ENCODE data around the gene ERAP2. TPM values are rescaled to one million over a fixed set of nuclear protein-coding genes. Genes with fewer than 3 reads are reported as not detected.

ERAP2 gene
- total RNA-seq, 2 experiments from 2014 or later, result 19.5 to 29.3 TPM

GRCh38 chr5:96952118-96952750 lies 75.9 kb downstream of the ERAP2 start:
- intact Hi-C loops (cut with micrococcal nuclease; ENCODE audit: unreplicated experiment), result no loop called here
- no peak for DNase-seq (ENCODE audit: low spot score)
- CTCF ChIA-PET (ENCODE audit: unreplicated experiment), result no interaction called here
- Histone ChIP-seq H3K9me3 (ENCODE audit: low read length) (peaks cover 17% of the 10 kb centered on the region), H3K36me3 (ENCODE audit: insufficient read depth, low read length) (peaks cover 32% of the 10 kb centered on the region), H3K9me2 (ENCODE audit: insufficient read depth, low read length) (no peaks in the 10 kb centered on the region), H3K4me3 (ENCODE audit: low read depth, low read length, poor library complexity, severe bottlenecking) (no peak overlapping the region), H3K4me2 (ENCODE audit: low read length) (peak overlapping the region; percentile 52; the same call in 1 of the 2 replicates), H2AFZ (ENCODE audit: low read length) (no peak overlapping the region), H3K4me1 (ENCODE audit: insufficient read depth, low read length, poor library complexity, severe bottlenecking) (peaks cover 44% of the 10 kb centered on the region), H4K20me1 (ENCODE audit: insufficient read depth, low read length) (no peaks in the 10 kb centered on the region), H3K79me2 (ENCODE audit: insufficient read depth, low read depth, low read length) (peaks cover 94% of the 10 kb centered on the region), H3K27ac (ENCODE audit: low read depth, low read length, poor library complexity, severe bottlenecking) (no peak overlapping the region)
- no TSS peak for BruUV-seq (replicated peaks)
- POLR2A ChIA-PET, result interaction anchor here (0.6 to 1.2 kb wide), 5 partner anchors 9 to 80 kb away, joined by 3 to 5 read pairs (median 4); no protein-coding TSS in a partner anchor
- TF ChIP-seq EZH2phosphoT487 (IDR thresholded peaks at IDR 0.05; ENCODE audit: borderline replicate concordance, low read depth, low read length) (no peak), CTCF (conservative IDR thresholded peaks at IDR 0.05; ENCODE audit: low read length) (0 out of 2 replicates have a peak, but pooled peaks have one; percentile 20)

GRCh38 chr5:96952974-96953730 lies 76.9 kb downstream of the ERAP2 start:
- Histone ChIP-seq H3K9me3 (ENCODE audit: low read length) (peaks cover 17% of the 10 kb centered on the region), H2AFZ (ENCODE audit: low read length) (no peak overlapping the region), H3K4me3 (ENCODE audit: low read depth, low read length, poor library complexity, severe bottlenecking) (no peak overlapping the region), H3K4me1 (ENCODE audit: insufficient read depth, low read length, poor library complexity, severe bottlenecking) (peaks cover 51% of the 10 kb centered on the region), H3K4me2 (ENCODE audit: low read length) (peak overlapping the region; percentile 52), H3K36me3 (ENCODE audit: insufficient read depth, low read length) (peaks cover 32% of the 10 kb centered on the region), H3K79me2 (ENCODE audit: insufficient read depth, low read depth, low read length) (peaks cover 94% of the 10 kb centered on the region), H4K20me1 (ENCODE audit: insufficient read depth, low read length) (no peaks in the 10 kb centered on the region), H3K9me2 (ENCODE audit: insufficient read depth, low read length) (no peaks in the 10 kb centered on the region), H3K27ac (ENCODE audit: low read depth, low read length, poor library complexity, severe bottlenecking) (peak overlapping the region; percentile 32)
- no peak for DNase-seq (ENCODE audit: low spot score)
- CTCF ChIA-PET (ENCODE audit: unreplicated experiment), result no interaction called here
- no TSS peak for BruUV-seq (replicated peaks)
- intact Hi-C loops (cut with micrococcal nuclease; ENCODE audit: unreplicated experiment), result no loop called here
- POLR2A ChIA-PET, result interaction anchor here (0.6 to 1.2 kb wide), 4 partner anchors 8 to 83 kb away, joined by 3 to 5 read pairs (median 4); no protein-coding TSS in a partner anchor
- TF ChIP-seq EZH2phosphoT487 (IDR thresholded peaks at IDR 0.05; ENCODE audit: borderline replicate concordance, low read depth, low read length), result no peak
- TF ChIP-seq CTCF (conservative IDR thresholded peaks at IDR 0.05; ENCODE audit: low read length), result no peak
